GM21576 (cell line): ENCODE measurements around the gene MIEN1.
"Not testable (repeated sequence)": the region's sequence is repeated elsewhere in the genome, so short reads cannot be mapped to it uniquely, and the experiment has no call there.

ENCODE experiments used
- ATAC-seq: cut with Tn5 transposase; IDR thresholded peaks from one replicate; pipeline ENCODE4 v1.9.1; 2021; ENCODE audit warnings: mild to moderate bottlenecking, moderate library complexity; ENCODE audit not compliant: unreplicated experiment

The MIEN1 gene, protein sequence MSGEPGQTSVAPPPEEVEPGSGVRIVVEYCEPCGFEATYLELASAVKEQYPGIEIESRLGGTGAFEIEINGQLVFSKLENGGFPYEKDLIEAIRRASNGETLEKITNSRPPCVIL

GRCh38 chr17:39730095-39730921 is at the start of gene MIEN1:
Gene MIEN1, minus strand, starts transcription at chr17:39730532. Its CDS starts 37 bp downstream, at chr17:39730495.
- peak; percentile 73 for ATAC-seq

- no peak for ATAC-seq
Observed at GRCh38 chr17:39777534-39778365, 47.4 kb upstream of the MIEN1 start.

- ATAC-seq = no peak
Observed at GRCh38 chr17:39776252-39776651, 45.9 kb upstream of the MIEN1 start.

- no peak for ATAC-seq
Observed at GRCh38 chr17:39775031-39775430, 44.7 kb upstream of the MIEN1 start.

DNA sequence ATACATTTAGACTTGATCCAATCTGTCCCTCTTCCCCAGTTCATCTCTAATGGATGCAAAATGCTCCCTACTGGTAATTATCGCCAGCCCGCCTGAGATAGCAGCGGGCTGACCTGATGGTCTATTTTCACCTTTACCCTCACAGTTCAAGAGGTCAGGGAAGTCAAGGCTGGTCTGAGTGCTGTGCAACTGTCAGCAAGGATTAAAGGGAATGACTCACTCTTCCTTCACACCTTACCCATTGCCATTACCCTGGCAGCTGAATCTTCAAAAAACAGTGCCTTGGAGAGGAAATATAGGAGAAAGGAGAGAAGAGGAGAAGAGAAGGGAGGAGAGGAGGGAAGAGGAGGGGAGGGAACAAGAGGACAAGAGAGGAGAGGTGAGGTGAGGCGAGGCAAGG is 43.7 kb upstream of the MIEN1 start:
- ATAC-seq = no peak

DNA sequence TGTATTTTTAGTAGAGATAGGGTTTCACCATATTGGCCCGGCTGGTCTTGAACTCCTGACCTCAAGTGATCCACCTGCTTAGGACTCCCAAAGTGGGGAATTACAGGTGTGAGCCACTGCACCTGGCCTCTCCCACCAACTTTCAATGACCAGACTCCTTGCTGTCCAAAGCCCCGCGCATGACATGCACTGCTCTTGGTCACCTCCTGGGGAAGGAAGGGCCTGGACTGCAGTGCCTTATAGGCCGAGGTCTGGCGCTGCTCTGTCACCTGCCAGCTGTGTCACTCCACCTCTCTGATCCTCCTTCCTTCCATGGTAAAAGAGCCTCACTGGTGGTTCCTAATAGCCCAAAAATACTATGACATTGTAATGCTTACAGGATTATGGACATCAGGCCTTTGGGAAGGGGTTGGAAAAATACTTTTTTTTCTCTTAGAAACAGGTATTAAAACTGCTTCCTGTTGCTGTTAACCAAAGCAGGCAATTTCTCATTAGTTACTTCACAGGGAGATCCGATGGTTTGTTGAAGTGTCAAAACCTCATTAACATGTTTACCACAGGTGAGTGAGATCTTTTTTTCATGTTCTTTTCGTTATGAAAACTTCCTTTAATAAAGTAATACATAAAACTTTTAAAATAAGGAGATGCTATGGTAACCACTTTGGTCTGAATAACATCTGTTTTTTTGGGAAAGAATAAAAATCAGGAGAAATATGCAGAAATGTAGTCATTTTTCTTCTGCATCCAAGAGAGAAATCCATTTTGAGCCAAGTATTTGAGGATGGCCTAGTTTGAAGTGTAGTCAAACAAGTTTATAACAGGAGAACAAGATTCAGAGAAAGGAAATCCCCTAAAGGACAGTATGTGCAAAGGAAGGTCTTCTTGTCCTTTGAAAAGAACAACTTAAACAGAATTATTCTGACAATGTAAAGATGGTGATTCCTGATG is 42.9 kb upstream of the MIEN1 start:
- ATAC-seq = no peak

DNA sequence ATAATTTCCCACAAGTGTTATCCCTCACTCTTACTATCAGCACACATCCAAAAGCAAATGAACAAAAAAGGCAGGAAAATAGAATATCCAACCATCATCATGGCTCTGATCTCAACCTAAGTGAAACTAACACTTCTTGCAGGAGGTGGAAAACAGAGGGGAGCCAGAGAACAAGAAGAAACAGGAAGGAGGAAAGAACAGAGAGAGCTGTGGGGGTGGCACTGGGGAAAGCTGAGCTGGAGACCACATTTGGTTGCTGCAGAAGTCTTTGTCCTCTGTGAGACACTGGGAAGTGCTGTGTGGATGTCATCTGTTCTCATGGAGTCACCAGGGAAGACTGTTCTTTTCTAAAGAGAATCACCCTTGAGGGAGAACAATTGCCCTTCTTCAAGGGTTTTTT is 42.1 kb upstream of the MIEN1 start:
- no peak for ATAC-seq

DNA sequence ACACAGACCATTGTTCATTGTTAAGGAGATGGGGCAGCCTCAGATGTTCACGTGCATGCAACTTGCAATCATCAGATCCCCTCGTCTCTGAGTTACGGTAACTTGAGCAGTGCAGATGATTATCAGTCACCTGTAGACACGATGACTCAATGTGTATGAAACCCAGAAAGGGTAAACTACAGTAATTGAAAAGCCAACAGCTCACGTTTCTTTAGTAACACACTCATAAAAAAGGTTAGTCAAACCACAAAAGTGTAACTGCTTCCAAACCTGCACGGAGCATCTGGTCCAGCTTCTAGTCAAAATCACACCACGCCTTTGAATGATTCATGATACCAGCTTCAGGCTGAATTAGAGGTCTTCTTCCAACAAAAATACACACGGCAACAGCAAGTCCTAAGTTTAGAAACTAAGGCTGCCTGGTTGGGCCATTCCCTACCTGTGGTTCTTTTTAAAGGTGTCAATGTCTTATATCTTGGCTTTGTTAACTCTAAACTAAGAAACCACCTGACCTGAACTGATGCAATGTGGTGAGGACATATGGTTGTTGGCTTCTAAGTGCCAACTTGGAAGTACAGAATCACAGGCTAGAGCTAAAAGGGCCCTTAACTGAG is 39.7 kb upstream of the MIEN1 start:
- ATAC-seq = peak; percentile 42

GRCh38 chr17:39767147-39767546 is 36.8 kb upstream of the MIEN1 start:
- ATAC-seq = no peak

GRCh38 chr17:39765766-39766165 is 35.4 kb upstream of the MIEN1 start:
- no peak for ATAC-seq

DNA sequence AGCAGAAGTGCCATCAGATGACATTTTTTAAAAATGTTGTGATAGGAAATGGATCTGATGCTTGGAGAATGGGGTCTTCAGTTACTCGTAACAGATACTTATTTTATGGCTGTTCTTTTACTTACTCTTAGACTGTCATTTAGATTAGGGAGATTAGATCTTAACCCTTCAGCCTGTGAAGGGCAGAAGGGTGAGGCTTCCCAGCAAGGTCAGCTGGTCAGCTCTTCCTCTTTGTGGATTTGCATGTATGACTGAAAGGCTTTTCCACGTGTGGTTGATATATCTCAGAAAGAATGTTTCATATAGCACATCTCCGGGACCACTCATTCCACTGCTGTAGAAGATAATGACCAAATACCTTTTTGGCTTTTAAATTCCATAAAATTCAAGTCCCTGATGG is 34.8 kb upstream of the MIEN1 start:
- no peak for ATAC-seq

- not testable (repeated sequence) for ATAC-seq
Observed at GRCh38 chr17:39764171-39764570, 33.8 kb upstream of the MIEN1 start.

GRCh38 chr17:39763051-39763820 is 32.9 kb upstream of the MIEN1 start:
- no peak for ATAC-seq

DNA sequence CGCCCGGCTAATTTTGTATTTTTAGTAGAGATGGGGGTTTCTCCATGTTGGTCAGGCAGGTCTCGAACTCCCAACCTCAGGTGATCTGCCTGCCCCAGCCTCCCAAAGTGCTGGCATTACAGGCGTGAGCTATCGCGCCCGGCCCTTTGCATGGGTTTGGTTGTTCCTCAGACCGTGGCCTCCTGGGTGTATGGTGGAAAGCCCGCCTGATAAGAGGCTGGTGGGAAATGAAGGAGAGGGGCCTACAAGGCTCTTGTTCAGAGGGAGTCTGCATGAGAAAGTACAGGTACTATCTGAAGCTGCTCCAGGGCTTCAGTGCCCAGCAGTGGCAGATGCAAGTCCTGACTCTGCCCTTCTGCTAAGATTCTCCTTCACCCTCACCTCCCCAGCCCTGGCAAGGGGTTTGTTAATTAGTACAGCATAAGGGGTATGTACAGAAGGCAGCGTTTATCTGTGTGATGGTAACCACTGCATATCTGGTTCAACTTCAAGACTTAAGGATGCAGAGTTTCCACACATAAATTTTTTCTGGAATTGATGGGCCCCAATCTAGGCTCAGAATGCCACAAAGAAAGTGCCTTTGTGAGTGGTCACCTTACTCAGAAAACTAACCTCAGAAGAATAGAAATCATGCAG is 31.6 kb upstream of the MIEN1 start:
- ATAC-seq = no peak

DNA sequence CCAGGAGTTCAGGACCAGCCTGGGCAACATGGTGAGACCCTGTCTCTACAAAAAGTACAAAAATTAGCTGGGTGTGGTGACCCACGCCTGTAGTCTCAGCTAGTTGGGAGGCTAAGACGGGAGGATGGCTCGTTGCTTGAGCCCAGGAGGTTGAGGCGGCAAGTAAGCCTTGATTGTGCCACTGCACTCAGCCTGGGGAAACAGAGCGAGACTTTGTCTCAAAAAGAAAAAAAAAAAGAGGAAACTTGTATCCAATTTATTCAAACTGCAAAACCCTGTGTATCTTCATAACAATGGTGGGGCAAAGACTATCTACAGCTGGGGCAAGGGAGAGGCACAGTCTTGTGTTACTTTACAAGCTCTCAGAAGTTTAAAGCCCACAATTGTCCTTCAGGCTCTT is 28.9 kb upstream of the MIEN1 start:
- ATAC-seq = no peak

GRCh38 chr17:39757931-39758873 is 27.9 kb upstream of the MIEN1 start:
- no peak for ATAC-seq

DNA sequence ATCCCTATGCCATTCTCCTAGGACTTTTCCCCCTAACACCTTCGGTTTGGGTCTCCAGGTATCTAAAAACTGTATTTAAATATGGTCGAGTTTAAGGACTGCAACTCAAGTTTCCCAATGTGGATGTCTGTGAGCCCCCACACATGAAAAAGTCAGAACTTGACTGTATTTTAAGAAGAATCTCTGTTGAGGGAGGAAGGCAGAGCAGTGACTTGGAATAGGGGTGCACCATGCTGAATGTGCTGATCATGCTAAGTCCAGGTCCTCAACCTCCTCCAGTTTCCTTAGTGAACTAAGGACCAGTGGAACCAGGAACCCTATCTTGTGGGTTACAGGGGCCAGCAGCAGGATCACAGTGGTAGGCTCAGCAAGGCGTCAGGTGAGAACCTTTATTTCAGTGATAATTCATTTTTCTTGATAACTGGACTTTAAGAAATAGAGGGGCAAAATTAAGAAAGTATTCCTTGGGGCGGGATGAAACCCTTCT is 26.9 kb upstream of the MIEN1 start:
- ATAC-seq = no peak
